Osteoblast (primary cell): Measurements from ENCODE around the gene GALK1. TPM values are rescaled to one million over a fixed set of nuclear protein-coding genes. Genes with fewer than 3 reads are reported as not detected.

Source experiments
- DNase-seq: peaks from one replicate; pipeline ENCODE4 v3.0.0; 2011; ENCODE audit warnings: low spot score, mixed read lengths; ENCODE audit not compliant: insufficient read length; ENCODE audit errors: missing footprints
- H2AFZ ChIP-seq: 2 replicates; pipeline ENCODE4 v1.6.0; 2011; ENCODE audit warnings: mild to moderate bottlenecking, low read length
- H3K27ac ChIP-seq: 2 replicates; pipeline ENCODE4 v1.5.1; 2011; ENCODE audit warnings: mild to moderate bottlenecking, low read depth, low read length, moderate library complexity
- H3K27me3 ChIP-seq: 2 replicates; pipeline ENCODE4 v1.6.0; 2012; ENCODE audit warnings: mild to moderate bottlenecking, control low read depth, inconsistent platforms, low read length, moderate library complexity; ENCODE audit not compliant: insufficient read depth
- H3K36me3 ChIP-seq: 2 replicates; pipeline ENCODE4 v1.5.1; 2011; ENCODE audit warnings: mild to moderate bottlenecking, low read length, control low read depth, moderate library complexity; ENCODE audit not compliant: insufficient read depth
- H3K4me1 ChIP-seq: 2 replicates; pipeline ENCODE4 v1.5.1; 2011; ENCODE audit warnings: mild to moderate bottlenecking, low read length, control low read depth, moderate library complexity; ENCODE audit not compliant: insufficient read depth
- H3K4me2 ChIP-seq: 2 replicates; pipeline ENCODE4 v1.6.0; 2011; ENCODE audit warnings: mild to moderate bottlenecking, low read length; ENCODE audit not compliant: insufficient read depth
- H3K4me3 ChIP-seq: fragments of 200-600 bp; sonication (generic); 3 replicates; pipeline ENCODE4 v1.5.1; 2012; ENCODE audit warnings: mild to moderate bottlenecking, low read length, inconsistent platforms; ENCODE audit not compliant: insufficient read depth
- H3K79me2 ChIP-seq: 2 replicates; pipeline ENCODE4 v1.6.0; 2012; ENCODE audit warnings: mild to moderate bottlenecking, low read length, control low read depth, inconsistent platforms; ENCODE audit not compliant: insufficient read depth
- H3K9me3 ChIP-seq: 2 replicates; pipeline ENCODE4 v1.5.1; 2011; ENCODE audit warnings: low read depth, low read length, control low read depth
- H4K20me1 ChIP-seq: 2 replicates; pipeline ENCODE4 v1.6.0; 2012; ENCODE audit warnings: mild to moderate bottlenecking, low read length, control low read depth; ENCODE audit not compliant: insufficient read depth
- CTCF ChIP-seq: IDR thresholded peaks from 2 replicates; pipeline ENCODE4 v1.5.1; 2011; ENCODE audit warnings: mild to moderate bottlenecking, low read depth, low read length, moderate library complexity; ENCODE audit errors: extremely low read depth
- total RNA-seq: library from RNA; depleted of rRNA; stranded (reverse); fragments of >200 nt; gene quantifications from 2 replicates; pipeline ENCODE4 v1.2.3, GENCODE V29; 2012

GALK1 gene
- total RNA-seq, 1 donor: 25.3 TPM

GRCh38 chr17:75773808-75774470, 8.9 kb upstream of the GALK1 start:
- peaks cover 32% of the 10 kb centered on the region for H4K20me1 ChIP-seq

GRCh38 chr17:75773121-75773807, 8.3 kb upstream of the GALK1 start:
- Histone ChIP-seq H3K4me3 (no peak overlapping the region), H3K27ac (no peak overlapping the region), H4K20me1 (peaks cover 25% of the 10 kb centered on the region), H3K27me3 (no peaks in the 10 kb centered on the region), H3K79me2 (peaks cover 8% of the 10 kb centered on the region), H2AFZ (no peak overlapping the region), H3K9me3 (no peaks in the 10 kb centered on the region), H3K4me2 (no peak overlapping the region), H3K36me3 (peaks cover 19% of the 10 kb centered on the region), H3K4me1 (peaks cover 12% of the 10 kb centered on the region)
- peak; percentile 39 for DNase-seq
- TF ChIP-seq CTCF: peak; percentile 15

More at GRCh38 chr17:75773808-75774470, 8.9 kb upstream of the GALK1 start:
- H3K9me3 ChIP-seq: no peaks in the 10 kb centered on the region
- no peaks in the 10 kb centered on the region for H3K27me3 ChIP-seq
- peaks cover 26% of the 10 kb centered on the region for H3K36me3 ChIP-seq
- no peak for TF ChIP-seq CTCF
- DNase-seq: peak; percentile 72
- no peak overlapping the region for H2AFZ ChIP-seq
- H3K4me3 ChIP-seq: no peak overlapping the region
- no peak overlapping the region for H3K27ac ChIP-seq
- H3K4me1 ChIP-seq: peaks cover 12% of the 10 kb centered on the region
- no peak overlapping the region for H3K4me2 ChIP-seq
- peaks cover 15% of the 10 kb centered on the region for H3K79me2 ChIP-seq

- peak; percentile 26 for TF ChIP-seq CTCF
- H3K4me1 ChIP-seq: peaks cover 2% of the 10 kb centered on the region
- H3K36me3 ChIP-seq: peaks cover 3% of the 10 kb centered on the region
- peaks cover 8% of the 10 kb centered on the region for H4K20me1 ChIP-seq
- no peak overlapping the region for H3K27ac ChIP-seq
- peak; percentile 83 for DNase-seq
- H3K9me3 ChIP-seq: no peaks in the 10 kb centered on the region
- no peak overlapping the region for H3K4me2 ChIP-seq
- H2AFZ ChIP-seq: no peak overlapping the region
- no peaks in the 10 kb centered on the region for H3K79me2 ChIP-seq
- no peaks in the 10 kb centered on the region for H3K27me3 ChIP-seq
- H3K4me3 ChIP-seq: no peak overlapping the region
These were observed 6.6 kb upstream of the GALK1 start for GRCh38 chr17:75771334-75772281.
